Neural cell (in vitro differentiated cells): ENCODE measurements around the gene RAD51B.

Experiments used
- CTCF ChIP-seq: fragments of 450-650 bp; IDR thresholded peaks from 2 replicates; pipeline ENCODE4 v1.5.1; 2014; ENCODE audit warnings: antibody characterized with exemption, mild to moderate bottlenecking, moderate library complexity; ENCODE audit not compliant: poor library complexity, severe bottlenecking
- EP300 ChIP-seq: fragments of 450-650 bp; conservative IDR thresholded peaks from 2 replicates; pipeline ENCODE4 v1.6.1; 2014; ENCODE audit warnings: antibody characterized with exemption, mild to moderate bottlenecking, moderate library complexity; ENCODE audit not compliant: poor library complexity, severe bottlenecking
- EZH2 ChIP-seq: fragments of 200-600, 300-800 bp; shearing (Covaris generic), sonication (generic); IDR thresholded peaks from 2 replicates; pipeline ENCODE4 v1.6.1; 2014; ENCODE audit warnings: antibody characterized with exemption, low read length, borderline replicate concordance, mild to moderate bottlenecking; ENCODE audit not compliant: insufficient read depth, poor library complexity, severe bottlenecking
- POLR2AphosphoS5 ChIP-seq: IDR thresholded peaks from 2 replicates; pipeline ENCODE4 v1.6.1; 2012
- RAD21 ChIP-seq: fragments of 450-650 bp; conservative IDR thresholded peaks from 2 replicates; pipeline ENCODE4 v1.6.1; 2014; ENCODE audit warnings: antibody characterized with exemption, mild to moderate bottlenecking, moderate library complexity
- REST ChIP-seq: IDR thresholded peaks from 2 replicates; pipeline ENCODE4 v1.6.1; 2012; ENCODE audit warnings: borderline replicate concordance
- SMC3 ChIP-seq: fragments of 450-650 bp; conservative IDR thresholded peaks from 2 replicates; pipeline ENCODE4 v1.6.1; 2014; ENCODE audit warnings: antibody characterized with exemption, mild to moderate bottlenecking, moderate library complexity; ENCODE audit not compliant: poor library complexity
- TAF1 ChIP-seq: IDR thresholded peaks from 2 replicates; pipeline ENCODE4 v1.6.1; 2012; ENCODE audit warnings: low read depth

GRCh38 chr14:68235011-68235410 lies 415.4 kb downstream of the RAD51B start:
- TF ChIP-seq CTCF (no peak), SMC3 (no peak), REST (no peak), EZH2 (no peak), EP300 (no peak), POLR2AphosphoS5 (no peak), TAF1 (no peak), RAD21 (no peak)
